ENCODE measurements around the gene LRP1. TPM values are rescaled to one million over a fixed set of nuclear protein-coding genes. Genes with fewer than 3 reads are reported as not detected.

The LRP1 gene
- total and polyA plus RNA-seq, 2 of the 13 experiments (the other 11 are each of a cell fraction or from before 2014, with no cell fraction given), result 14.7 to 30.8 TPM

DNA sequence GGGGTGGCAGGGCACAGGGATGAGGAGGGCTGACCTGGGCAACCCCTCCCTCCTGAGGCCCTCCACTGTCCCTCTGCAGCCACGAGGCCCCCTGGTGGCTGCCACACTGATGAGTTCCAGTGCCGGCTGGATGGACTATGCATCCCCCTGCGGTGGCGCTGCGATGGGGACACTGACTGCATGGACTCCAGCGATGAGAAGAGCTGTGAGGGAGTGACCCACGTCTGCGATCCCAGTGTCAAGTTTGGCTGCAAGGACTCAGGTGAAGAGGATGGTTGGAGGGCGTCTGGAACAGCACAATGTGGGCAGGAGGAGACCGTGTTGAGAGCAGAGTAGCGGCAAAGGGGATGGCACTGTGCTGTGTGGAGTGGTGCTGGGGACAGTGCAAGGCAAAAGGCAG is 44.8 kb downstream of the LRP1 start (continued):
- TF ChIP-seq FOXO1 (CRISPR knock-in tag; IDR thresholded peaks at IDR 0.05), result no peak; the same call in 1 of the 2 replicates
- TF ChIP-seq FOSL2 (CRISPR knock-in tag; IDR thresholded peaks at IDR 0.05), result peak; percentile 6; the same call in 1 of the 2 replicates
- TF ChIP-seq, protein P1, sequence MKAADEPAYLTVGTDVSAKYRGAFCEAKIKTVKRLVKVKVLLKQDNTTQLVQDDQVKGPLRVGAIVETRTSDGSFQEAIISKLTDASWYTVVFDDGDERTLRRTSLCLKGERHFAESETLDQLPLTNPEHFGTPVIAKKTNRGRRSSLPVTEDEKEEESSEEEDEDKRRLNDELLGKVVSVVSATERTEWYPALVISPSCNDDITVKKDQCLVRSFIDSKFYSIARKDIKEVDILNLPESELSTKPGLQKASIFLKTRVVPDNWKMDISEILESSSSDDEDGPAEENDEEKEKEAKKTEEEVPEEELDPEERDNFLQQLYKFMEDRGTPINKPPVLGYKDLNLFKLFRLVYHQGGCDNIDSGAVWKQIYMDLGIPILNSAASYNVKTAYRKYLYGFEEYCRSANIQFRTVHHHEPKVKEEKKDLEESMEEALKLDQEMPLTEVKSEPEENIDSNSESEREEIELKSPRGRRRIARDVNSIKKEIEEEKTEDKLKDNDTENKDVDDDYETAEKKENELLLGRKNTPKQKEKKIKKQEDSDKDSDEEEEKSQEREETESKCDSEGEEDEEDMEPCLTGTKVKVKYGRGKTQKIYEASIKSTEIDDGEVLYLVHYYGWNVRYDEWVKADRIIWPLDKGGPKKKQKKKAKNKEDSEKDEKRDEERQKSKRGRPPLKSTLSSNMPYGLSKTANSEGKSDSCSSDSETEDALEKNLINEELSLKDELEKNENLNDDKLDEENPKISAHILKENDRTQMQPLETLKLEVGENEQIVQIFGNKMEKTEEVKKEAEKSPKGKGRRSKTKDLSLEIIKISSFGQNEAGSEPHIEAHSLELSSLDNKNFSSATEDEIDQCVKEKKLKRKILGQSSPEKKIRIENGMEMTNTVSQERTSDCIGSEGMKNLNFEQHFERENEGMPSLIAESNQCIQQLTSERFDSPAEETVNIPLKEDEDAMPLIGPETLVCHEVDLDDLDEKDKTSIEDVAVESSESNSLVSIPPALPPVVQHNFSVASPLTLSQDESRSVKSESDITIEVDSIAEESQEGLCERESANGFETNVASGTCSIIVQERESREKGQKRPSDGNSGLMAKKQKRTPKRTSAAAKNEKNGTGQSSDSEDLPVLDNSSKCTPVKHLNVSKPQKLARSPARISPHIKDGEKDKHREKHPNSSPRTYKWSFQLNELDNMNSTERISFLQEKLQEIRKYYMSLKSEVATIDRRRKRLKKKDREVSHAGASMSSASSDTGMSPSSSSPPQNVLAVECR (CRISPR knock-in tag; IDR thresholded peaks at IDR 0.05; ENCODE audit: borderline replicate concordance), result no peak
- TF ChIP-seq, protein P2, sequence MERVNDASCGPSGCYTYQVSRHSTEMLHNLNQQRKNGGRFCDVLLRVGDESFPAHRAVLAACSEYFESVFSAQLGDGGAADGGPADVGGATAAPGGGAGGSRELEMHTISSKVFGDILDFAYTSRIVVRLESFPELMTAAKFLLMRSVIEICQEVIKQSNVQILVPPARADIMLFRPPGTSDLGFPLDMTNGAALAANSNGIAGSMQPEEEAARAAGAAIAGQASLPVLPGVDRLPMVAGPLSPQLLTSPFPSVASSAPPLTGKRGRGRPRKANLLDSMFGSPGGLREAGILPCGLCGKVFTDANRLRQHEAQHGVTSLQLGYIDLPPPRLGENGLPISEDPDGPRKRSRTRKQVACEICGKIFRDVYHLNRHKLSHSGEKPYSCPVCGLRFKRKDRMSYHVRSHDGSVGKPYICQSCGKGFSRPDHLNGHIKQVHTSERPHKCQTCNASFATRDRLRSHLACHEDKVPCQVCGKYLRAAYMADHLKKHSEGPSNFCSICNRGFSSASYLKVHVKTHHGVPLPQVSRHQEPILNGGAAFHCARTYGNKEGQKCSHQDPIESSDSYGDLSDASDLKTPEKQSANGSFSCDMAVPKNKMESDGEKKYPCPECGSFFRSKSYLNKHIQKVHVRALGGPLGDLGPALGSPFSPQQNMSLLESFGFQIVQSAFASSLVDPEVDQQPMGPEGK (CRISPR knock-in tag; IDR thresholded peaks at IDR 0.05), result peak; percentile 87
- no peak for TF ChIP-seq ZNF230 (CRISPR knock-in tag; IDR thresholded peaks at IDR 0.05)
- TF ChIP-seq ZNF550 (CRISPR knock-in tag; IDR thresholded peaks at IDR 0.05; ENCODE audit: borderline replicate concordance), result no peak
- TF ChIP-seq KDM3A (CRISPR knock-in tag; IDR thresholded peaks at IDR 0.05; ENCODE audit: low read depth), result peak; percentile 69; the same call in 1 of the 2 replicates
- no peak for TF ChIP-seq ZNF75D (CRISPR knock-in tag; IDR thresholded peaks at IDR 0.05; ENCODE audit: borderline replicate concordance)
- no peak for TF ChIP-seq FOXK1 (CRISPR knock-in tag; IDR thresholded peaks at IDR 0.05; ENCODE audit: borderline replicate concordance, low read depth)
- no peak for TF ChIP-seq RARG (CRISPR knock-in tag; IDR thresholded peaks at IDR 0.05; ENCODE audit: low read depth)
- TF ChIP-seq ZSCAN25 (CRISPR knock-in tag; IDR thresholded peaks at IDR 0.05), result 0 out of 2 replicates have a peak, but pooled peaks have one; percentile 44
- TF ChIP-seq NR2F6 (IDR thresholded peaks at IDR 0.05), result no peak
- peak; percentile 24; the same call in 1 of the 2 replicates for TF ChIP-seq NR2F6 (CRISPR knock-in tag; IDR thresholded peaks at IDR 0.05)
- TF ChIP-seq, protein P3, sequence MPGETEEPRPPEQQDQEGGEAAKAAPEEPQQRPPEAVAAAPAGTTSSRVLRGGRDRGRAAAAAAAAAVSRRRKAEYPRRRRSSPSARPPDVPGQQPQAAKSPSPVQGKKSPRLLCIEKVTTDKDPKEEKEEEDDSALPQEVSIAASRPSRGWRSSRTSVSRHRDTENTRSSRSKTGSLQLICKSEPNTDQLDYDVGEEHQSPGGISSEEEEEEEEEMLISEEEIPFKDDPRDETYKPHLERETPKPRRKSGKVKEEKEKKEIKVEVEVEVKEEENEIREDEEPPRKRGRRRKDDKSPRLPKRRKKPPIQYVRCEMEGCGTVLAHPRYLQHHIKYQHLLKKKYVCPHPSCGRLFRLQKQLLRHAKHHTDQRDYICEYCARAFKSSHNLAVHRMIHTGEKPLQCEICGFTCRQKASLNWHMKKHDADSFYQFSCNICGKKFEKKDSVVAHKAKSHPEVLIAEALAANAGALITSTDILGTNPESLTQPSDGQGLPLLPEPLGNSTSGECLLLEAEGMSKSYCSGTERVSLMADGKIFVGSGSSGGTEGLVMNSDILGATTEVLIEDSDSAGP (CRISPR knock-in tag; IDR thresholded peaks at IDR 0.05; ENCODE audit: borderline replicate concordance), result peak; percentile 38; the same call in 1 of the 2 replicates
- TF ChIP-seq MED8 (CRISPR knock-in tag; IDR thresholded peaks at IDR 0.05; ENCODE audit: insufficient replicate concordance), result no peak
- peak; percentile 39; the same call in 1 of the 2 replicates for TF ChIP-seq TGIF2 (CRISPR knock-in tag; IDR thresholded peaks at IDR 0.05)
- no peak for TF ChIP-seq ZNF678 (CRISPR knock-in tag; IDR thresholded peaks at IDR 0.05)
- TF ChIP-seq GZF1 (CRISPR knock-in tag; IDR thresholded peaks at IDR 0.05), result no peak
- 0 out of 2 replicates have a peak, but pooled peaks have one; percentile 53 for TF ChIP-seq FOXC1 (CRISPR knock-in tag; IDR thresholded peaks at IDR 0.05; ENCODE audit: borderline replicate concordance)
- no peak for TF ChIP-seq CHD2 (IDR thresholded peaks at IDR 0.05; ENCODE audit: low read depth, low read length)

Measured in HepG2 (cell line).